GM18867 (cell line): ENCODE data around the gene KREMEN1.
A peak's percentile ranks its signal among the peaks of the same experiment; 100 is the strongest.
"Not testable (repeated sequence)": the region's sequence is repeated elsewhere in the genome, so short reads cannot be mapped to it uniquely, and the experiment has no call there.

Experiments
- ATAC-seq: cut with Tn5 transposase; IDR thresholded peaks from one replicate; pipeline ENCODE4 v1.9.1; 2021; ENCODE audit warnings: mild to moderate bottlenecking, moderate library complexity; ENCODE audit not compliant: unreplicated experiment

KREMEN1 gene

GRCh38 chr22:29072979-29073617 lies at the start of gene KREMEN1:
KREMEN1 (plus strand) TSS chr22:29073035; CDS start chr22:29073131, 96 bp downstream.
- ATAC-seq: peak; percentile 4

GRCh38 chr22:29023172-29023796 lies 49.6 kb upstream of the KREMEN1 start:
- no peak for ATAC-seq

- no peak for ATAC-seq
Measured at GRCh38 chr22:29026579-29026978, 46.3 kb upstream of the KREMEN1 start.

GRCh38 chr22:29028468-29028867 lies 44.4 kb upstream of the KREMEN1 start:
- no peak for ATAC-seq

DNA sequence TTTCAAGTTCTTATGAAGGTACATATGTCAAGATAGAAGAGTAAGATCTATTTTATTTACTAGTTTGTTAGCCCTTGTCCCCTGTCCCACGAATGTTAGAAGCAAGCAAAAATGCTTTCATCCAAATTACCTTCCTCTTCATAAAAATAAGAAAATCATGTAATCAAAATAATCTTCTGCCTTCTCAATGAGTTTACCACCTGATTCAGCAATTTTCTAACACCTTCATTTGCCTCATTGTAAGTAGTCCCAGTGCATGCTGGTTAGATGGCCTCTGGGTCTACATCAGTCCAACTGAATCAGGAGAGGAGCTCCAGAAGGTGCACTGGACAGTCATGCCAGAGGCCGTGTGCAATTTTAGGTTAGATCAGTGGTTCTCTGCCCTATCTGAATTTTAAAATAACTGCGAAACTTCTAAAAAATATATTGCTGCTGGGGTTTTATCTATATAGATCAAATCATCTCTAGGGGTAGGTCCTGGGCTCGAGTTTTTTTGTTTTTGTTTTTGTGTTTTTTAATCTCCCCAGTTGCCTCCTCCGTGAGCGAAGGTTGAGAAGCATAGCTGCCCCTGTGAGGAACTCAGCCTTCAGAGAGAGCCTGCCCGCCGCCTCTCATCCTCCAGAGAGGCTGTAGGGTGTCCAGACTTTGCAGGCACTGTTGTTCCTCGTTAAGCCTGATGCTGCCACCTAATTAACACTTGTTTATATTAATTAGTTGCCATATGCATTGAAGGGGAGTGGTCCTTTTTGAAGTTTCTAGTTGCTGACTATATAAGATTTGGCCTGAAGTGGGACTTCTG lies 43.4 kb upstream of the KREMEN1 start:
- ATAC-seq: no peak

DNA sequence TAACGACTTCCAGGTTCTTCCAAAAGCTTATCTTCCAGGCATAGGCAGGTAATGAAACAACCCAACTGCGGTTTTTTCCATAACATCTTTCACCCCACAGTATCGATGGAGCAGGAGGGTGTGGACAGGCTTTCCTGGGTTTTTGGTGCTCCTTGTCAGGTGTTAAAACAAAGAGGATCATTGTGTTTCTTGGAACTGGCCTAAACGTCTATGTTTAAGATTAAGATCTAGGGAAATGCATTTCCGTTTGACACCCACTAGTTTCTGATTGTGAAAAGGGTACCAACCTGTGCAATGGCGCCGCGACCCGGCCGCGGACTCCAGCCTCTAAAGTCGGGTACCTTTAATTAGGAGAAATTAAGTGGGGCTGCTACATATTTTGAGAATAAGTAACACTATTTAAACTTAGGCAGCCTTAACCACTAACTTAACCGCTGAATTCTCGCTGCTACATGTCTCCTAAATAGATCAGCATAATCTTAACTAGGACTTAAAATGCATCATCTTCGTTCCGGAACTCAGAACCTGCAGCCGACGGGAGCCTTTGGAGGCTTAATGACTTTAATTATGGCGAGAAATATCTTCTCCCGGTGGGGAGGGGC lies 42.7 kb upstream of the KREMEN1 start:
- no peak for ATAC-seq

DNA sequence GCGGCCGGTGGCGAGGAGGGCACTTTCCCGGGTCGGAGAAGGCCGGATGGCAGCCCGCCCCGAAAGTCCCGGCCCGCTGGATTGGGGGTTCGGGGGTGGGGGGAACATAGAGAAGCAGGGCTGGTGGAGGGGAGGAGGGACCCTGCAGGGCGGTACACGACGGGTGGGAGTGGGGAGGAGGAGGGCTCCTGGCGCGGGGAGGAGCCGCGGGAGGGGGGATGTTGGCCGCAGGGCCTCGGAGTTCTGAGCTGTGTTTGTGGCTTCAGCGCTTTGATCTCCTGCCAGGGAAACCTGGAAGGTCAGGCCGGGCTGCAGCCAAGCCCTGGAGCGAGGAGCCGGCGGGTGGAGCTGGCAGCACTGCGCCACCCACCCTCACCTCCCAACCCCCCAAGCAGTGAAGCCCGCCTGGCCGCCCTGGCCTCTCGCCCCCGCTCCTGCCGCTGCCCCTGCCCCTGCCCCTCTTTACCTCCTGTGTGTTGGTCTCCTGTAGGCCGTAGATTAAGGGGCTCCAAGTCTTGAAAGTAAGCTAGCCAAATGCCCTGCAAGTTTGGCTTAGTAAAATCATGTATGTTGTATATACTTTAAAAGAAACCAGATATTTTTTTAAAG lies 42.1 kb upstream of the KREMEN1 start:
- no peak for ATAC-seq

DNA sequence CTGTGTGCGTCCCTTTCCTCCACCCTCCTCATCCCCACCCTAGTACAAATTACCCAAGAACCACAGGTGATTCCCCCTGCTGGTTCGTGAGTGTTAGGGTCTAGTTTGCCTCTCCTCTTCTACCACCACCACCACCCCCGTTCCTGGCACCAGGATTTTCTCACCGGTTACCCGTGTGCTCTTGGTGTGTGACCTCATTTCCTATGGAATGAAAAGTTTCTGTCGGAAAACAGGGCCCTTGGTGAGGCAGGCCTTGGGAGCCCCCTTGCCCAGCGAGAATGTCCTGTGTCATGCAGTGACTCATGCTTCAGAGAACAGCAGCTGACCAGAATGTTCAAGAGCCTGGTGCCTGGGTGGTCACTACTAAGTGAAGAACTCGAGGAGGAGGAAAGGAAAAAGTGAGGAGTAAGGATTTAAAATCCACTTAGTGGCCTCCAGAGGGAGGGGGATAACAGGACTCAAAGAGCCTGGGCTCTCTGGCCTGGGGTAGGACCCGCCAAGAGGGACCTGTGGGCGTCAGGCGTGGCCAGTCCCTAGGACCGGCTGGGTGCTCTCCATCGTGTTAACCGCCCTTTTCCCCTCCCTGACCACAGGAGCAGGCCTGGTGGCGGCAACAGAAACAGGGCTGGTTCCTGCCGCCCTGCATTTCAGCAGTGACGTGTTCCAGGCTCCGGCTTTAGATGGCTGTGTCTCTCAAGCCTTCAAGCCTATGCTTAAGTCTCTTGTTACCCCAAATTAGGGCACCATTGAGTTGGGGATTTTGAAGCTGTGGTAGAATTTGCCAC lies 41.4 kb upstream of the KREMEN1 start:
- ATAC-seq: no peak

GRCh38 chr22:29032014-29032475 lies 40.8 kb upstream of the KREMEN1 start:
- ATAC-seq: no peak

- no peak for ATAC-seq
Measured at GRCh38 chr22:29032584-29032983, 40.3 kb upstream of the KREMEN1 start.

- no peak for ATAC-seq
Measured at GRCh38 chr22:29037340-29037932, 35.4 kb upstream of the KREMEN1 start.

GRCh38 chr22:29039148-29039547 lies 33.7 kb upstream of the KREMEN1 start:
- no peak for ATAC-seq

GRCh38 chr22:29039684-29040083 lies 33.2 kb upstream of the KREMEN1 start:
- not testable (repeated sequence) for ATAC-seq

GRCh38 chr22:29040385-29041275 lies 32.2 kb upstream of the KREMEN1 start:
- no peak for ATAC-seq

GRCh38 chr22:29041408-29041807 lies 31.4 kb upstream of the KREMEN1 start:
- ATAC-seq: no peak

DNA sequence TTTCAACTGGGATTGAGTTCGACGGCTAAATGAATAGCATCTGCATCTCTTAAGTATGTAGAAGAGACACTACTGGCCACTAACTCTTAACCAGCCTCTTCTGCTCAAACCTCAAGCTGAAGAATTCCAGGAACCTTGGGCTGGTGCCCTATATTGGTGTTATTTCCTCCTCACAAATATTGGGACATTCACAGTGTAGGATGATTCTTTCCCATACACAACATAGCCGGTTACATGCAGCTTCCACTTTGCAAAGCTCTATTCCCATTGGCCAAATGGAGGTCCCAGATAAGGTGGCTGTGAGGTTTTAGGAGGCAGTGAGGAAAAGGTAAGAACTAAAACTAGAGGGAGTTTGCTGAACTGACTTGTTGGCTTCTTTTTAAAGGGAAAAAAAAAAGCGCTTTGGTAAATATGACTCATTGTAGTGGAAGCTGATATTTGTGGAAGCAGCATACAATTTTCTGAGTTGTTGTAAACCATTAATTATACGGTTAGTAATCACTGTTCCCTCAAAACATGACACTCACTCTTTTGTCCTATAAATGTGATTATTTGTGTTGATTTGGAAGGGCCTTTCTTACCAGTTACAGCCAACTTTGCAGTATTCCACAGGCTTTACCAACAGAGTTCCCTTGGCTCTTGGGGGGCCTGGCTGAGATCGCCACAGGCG lies 28.8 kb upstream of the KREMEN1 start:
- ATAC-seq: no peak

GRCh38 chr22:29044657-29045176 lies 28.1 kb upstream of the KREMEN1 start:
- ATAC-seq: no peak
